GM10266 (cell line): ENCODE data around the gene PLPPR4.

Source experiments
- DNase-seq: peaks from one replicate; pipeline ENCODE4 v3.0.0; 2012; ENCODE audit errors: extremely low spot score
- CTCF ChIP-seq: IDR thresholded peaks from 2 replicates; pipeline ENCODE4 v1.5.1; 2012; ENCODE audit warnings: mild to moderate bottlenecking, low read depth; ENCODE audit not compliant: control insufficient read depth, insufficient read depth; ENCODE audit errors: missing control alignments

Gene PLPPR4

GRCh38 chr1:99315305-99315704 is 51.0 kb downstream of the PLPPR4 start:
- DNase-seq: no peak
- TF ChIP-seq CTCF: no peak

GRCh38 chr1:99326215-99326949 is 62.1 kb downstream of the PLPPR4 start:
- TF ChIP-seq CTCF: no peak
- no peak for DNase-seq

- TF ChIP-seq CTCF: no peak
- no peak for DNase-seq
These were observed 63.1 kb downstream of the PLPPR4 start for GRCh38 chr1:99327357-99327756.

- DNase-seq: no peak
- no peak for TF ChIP-seq CTCF
These were observed 63.9 kb downstream of the PLPPR4 start for GRCh38 chr1:99328171-99328570.

GRCh38 chr1:99331083-99331482 is 66.8 kb downstream of the PLPPR4 start:
- no peak for TF ChIP-seq CTCF

GRCh38 chr1:99331636-99332035 is 67.3 kb downstream of the PLPPR4 start:
- DNase-seq: no peak
- no peak for TF ChIP-seq CTCF

More at GRCh38 chr1:99331083-99331482, 66.8 kb downstream of the PLPPR4 start:
- no peak for DNase-seq

- no peak for TF ChIP-seq CTCF
These were observed 68.3 kb downstream of the PLPPR4 start for GRCh38 chr1:99332561-99332960.

More at GRCh38 chr1:99332561-99332960, 68.3 kb downstream of the PLPPR4 start:
- no peak for DNase-seq
